GM21390 (cell line): ENCODE data around the gene TROAP.
A peak's percentile ranks its signal among the peaks of the same experiment; 100 is the strongest.
"Not testable (repeated sequence)": the region's sequence is repeated elsewhere in the genome, so short reads cannot be mapped to it uniquely, and the experiment has no call there.

Experiments used
- ATAC-seq: cut with Tn5 transposase; IDR thresholded peaks from one replicate; pipeline ENCODE4 v1.9.1; 2021; ENCODE audit not compliant: unreplicated experiment

The TROAP gene, protein sequence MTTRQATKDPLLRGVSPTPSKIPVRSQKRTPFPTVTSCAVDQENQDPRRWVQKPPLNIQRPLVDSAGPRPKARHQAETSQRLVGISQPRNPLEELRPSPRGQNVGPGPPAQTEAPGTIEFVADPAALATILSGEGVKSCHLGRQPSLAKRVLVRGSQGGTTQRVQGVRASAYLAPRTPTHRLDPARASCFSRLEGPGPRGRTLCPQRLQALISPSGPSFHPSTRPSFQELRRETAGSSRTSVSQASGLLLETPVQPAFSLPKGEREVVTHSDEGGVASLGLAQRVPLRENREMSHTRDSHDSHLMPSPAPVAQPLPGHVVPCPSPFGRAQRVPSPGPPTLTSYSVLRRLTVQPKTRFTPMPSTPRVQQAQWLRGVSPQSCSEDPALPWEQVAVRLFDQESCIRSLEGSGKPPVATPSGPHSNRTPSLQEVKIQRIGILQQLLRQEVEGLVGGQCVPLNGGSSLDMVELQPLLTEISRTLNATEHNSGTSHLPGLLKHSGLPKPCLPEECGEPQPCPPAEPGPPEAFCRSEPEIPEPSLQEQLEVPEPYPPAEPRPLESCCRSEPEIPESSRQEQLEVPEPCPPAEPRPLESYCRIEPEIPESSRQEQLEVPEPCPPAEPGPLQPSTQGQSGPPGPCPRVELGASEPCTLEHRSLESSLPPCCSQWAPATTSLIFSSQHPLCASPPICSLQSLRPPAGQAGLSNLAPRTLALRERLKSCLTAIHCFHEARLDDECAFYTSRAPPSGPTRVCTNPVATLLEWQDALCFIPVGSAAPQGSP

DNA sequence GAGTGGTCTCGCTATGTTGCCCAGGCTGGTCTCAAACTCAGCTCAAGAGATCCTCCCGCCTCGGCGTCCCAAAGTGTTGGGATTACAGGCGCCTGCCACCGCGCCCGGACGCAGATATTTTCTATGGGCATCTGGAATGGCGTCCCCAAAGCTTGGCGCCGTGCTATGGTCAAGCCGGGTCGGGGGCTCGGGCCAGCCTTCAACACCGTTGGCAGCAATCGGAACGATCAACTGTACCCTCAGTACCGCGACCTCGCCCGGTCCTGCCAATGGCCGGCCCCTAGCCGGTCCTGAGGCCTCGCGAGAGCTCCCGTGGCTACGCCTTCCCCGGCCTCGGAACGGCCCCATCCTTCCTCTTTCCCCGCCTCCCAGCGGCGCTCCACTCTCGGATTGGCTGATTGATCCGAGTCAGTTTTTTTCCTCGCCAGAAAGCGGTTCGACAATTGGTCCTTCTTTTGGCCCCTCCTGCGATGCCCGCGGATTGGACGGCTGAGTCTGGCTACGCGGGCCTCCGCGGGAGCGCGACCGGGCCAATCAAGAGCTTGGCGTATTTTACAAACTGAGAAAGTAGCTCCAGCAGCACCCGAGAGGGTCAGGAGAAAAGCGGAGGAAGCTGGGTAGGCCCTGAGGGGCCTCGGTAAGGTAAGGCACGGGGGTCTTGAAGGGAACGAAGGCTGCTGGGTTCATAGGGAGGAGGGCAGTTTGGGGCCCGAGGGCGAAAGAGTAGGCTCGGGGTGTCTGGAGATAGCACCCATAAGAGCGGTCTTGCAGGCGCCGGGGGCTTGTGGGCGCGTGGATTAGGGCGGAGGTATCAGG is at the start of gene TROAP:
Gene TROAP (plus strand): TSS at position 548 of the 816 bp plus-strand sequence. CDS start 354 bp downstream, outside the sequence.
- ATAC-seq, result peak; percentile 98

DNA sequence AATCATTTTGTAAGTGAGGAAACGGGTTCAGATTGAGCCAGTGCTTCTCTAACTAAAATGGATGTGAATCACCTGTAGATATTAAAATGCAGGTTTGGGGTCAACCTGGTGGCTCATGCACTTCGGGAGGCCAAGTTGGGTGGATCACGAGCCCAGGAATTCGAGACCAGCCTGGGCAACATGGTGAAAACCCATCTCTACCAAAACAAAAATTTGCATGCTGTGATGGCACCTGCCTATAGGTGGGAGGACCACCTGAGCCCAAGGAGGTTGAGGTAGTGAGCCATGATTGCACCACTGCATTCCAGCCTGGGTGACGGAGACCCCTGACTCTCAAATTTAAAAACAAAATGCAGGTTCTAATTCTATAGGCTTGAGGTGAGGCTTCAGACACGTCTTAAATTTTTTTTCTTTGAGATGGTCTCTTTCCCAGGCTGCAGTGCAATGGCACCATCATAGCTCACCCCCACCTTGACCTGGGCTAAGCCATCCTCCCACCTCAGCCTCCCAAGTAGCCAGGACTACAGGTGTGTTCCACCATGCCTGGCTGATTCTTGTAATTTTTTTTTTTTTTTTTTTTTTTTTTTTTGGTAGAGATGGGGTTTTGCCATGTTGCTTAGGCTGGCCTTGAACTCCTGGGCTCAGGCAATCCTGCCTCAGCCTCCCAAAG is 49.2 kb upstream of the TROAP start:
- ATAC-seq, result no peak

DNA sequence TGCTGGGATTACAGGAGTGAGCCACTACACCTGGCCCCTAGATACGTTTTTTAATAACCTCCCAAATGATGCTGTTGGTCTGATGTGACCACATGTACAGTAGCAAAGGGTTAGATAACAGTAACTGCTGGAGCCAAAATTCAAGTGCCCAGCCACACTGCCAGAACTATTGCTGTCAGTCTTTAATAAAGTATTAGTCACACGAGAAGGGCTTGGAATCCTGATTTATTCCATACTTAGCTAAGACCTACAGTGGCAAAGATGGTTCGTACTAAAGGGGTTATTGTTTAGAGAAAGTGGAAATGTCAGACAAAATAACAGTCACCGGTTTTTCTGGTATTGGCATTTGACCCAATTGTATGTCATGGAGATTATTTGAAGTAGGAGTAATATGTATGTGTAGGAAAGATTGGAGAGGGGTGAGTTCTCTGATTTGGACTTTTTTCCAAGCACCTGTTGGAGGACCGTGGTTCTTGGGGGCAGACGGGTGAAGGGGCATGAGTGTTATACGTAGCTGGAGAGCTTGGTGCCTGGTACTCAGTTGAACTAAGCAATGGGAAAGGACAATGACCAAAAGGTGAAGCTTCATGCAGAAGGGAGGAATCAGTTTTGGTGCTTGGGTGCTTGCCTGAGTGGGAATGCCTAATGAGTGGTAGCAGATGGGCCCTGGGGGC is 48.5 kb upstream of the TROAP start:
- no peak for ATAC-seq

DNA sequence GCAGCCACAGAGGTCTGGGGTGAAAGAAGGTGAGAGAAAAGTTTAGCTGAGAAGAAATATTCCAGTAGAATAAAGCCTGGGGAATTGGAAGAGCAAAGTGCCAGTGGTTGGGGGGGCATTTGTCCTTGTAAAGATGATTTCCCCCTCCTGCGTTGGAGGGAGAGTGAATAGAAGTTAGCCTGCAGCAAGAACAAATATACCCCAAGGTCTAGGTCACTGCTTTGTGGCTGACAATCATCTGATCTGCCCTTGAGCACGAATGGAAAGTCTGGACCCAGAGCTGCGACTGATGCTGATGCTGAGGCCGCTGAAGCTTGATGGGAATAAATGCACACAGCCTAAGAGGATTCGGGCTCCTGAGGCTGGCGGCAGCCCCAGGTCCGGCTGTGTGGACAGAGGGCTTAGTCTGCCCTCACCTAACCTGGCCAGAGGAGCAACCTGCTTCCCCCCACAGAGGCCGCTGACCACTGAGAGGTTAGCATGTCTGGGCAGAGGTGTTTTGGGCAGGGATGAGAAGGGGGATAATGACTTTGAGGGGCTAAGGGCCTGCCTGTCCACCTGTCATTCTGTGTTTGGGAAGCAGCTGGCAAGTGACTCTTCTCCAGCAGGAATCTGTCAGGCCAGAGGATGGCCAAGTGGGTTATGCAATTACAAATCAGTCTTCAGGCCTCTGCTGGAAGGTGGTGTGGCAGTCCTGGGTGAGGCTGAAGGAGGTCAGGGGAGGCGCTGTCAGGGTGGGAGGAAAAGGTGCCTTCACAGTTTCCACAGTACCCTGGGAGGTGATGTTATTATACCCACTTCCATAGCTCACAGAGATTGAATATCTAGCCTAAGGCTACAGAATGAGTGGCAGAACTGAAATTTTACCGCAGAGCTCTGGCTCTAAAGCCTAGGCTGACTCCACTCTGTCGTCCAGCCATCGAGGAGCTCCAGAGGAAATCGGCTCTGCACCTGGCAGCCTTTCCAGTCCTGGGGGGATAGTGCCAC is 46.5 kb upstream of the TROAP start:
- ATAC-seq, result no peak

DNA sequence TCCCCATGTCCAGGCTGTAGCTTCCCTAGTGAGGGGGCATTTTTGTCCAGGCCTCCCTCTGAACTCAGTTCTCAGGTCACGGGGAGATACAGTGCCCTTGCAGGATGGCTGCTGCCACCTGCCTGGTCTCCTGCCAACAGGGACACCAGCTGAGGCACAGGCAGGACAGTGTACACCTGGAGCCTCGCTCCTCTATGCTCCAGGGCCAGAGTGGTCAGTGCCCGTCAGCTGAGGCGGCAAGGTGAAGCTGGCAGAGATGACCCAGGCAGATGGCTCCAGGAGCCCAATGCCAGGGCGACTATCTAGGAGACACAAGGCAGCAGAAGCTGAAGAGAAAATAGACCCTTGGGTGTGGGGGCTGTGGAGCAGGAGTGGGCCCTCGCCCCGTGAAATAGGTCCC is 45.6 kb upstream of the TROAP start:
- ATAC-seq, result no peak

DNA sequence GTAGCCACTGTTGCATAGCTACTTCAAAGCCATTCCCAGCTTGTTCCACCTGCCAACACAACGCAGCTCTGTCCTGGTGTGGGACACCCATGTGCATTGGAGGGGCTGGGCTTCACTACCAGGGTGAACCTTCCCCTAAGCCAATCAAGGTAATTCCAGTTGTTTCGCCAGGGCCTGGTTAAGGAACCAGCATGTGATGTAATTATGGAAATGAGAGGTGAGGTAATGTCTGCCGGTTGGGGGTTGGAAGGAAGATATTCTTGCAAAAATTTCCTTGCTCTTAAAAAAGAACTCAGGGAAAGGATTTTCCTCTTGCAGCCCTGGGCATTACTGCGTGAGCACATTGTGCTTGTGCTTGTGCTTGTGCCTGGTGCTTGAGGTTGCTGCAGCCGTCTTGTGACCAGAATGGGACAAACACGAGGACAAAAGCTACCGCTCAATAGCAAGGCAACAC is 43.3 kb upstream of the TROAP start:
- ATAC-seq, result no peak

DNA sequence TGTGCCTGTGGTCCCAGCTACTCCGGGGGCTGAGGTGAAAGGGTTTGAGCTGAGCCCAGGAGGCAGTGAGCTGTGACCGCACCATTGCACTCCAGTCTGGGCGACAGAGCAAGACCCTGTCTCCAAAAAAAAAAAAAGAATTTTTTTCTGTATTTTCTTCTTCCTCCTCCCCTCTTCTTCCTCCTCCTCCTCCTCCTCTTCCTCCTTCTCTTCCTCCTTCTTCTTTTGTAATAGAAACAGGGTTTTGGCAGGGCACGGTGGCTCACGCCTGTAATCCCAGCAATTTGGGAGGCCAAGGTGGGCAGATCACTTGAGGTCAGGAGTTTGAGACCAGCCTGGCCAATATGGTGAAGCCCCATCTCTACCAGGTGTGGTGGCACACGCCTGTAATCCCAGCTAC is 42.5 kb upstream of the TROAP start:
- ATAC-seq, result not testable (repeated sequence)

DNA sequence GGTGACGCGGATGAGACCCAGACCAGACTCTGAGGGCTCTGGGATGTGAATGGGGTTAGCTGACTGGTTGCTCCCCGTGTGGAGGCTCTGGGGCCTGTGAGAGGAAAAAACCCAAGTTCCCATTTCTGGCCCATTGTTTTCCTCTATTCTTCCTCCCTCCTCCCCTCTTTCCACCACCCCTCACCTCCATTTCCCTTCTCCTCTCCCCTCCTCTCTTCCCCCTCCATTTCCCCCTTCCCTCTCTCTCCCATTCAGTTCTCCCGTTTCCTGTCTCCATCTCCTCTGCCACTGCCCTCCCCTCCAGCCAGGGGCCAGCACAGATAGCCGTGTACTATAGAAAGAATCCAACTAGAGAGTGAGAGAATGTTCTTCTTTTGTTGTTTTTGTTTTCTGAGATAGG is 40.8 kb upstream of the TROAP start:
- ATAC-seq, result no peak

DNA sequence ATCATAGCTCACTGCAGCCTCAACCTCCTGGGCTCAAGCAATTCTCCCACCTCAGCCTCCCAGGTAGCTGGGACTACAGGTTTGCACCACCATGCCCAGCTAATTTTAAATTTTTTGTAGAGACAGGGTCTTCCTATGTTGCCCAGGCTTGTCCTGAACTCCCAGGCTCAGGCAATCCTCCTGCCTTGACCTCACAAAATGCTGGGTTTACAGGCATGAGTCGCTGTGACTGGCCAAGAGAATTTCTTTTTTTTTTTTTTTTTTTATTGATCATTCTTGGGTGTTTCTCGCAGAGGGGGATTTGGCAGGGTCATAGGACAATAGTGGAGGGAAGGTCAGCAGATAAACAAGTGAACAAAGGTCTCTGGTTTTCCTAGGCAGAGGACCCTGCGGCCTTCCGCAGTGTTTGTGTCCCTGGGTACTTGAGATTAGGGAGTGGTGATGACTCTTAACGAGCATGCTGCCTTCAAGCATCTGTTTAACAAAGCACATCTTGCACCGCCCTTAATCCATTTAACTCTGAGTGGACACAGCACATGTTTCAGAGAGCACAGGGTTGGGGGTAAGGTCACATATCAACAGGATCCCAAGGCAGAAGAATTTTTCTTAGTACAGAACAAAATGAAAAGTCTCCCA is 40.2 kb upstream of the TROAP start:
- ATAC-seq, result not testable (repeated sequence)

DNA sequence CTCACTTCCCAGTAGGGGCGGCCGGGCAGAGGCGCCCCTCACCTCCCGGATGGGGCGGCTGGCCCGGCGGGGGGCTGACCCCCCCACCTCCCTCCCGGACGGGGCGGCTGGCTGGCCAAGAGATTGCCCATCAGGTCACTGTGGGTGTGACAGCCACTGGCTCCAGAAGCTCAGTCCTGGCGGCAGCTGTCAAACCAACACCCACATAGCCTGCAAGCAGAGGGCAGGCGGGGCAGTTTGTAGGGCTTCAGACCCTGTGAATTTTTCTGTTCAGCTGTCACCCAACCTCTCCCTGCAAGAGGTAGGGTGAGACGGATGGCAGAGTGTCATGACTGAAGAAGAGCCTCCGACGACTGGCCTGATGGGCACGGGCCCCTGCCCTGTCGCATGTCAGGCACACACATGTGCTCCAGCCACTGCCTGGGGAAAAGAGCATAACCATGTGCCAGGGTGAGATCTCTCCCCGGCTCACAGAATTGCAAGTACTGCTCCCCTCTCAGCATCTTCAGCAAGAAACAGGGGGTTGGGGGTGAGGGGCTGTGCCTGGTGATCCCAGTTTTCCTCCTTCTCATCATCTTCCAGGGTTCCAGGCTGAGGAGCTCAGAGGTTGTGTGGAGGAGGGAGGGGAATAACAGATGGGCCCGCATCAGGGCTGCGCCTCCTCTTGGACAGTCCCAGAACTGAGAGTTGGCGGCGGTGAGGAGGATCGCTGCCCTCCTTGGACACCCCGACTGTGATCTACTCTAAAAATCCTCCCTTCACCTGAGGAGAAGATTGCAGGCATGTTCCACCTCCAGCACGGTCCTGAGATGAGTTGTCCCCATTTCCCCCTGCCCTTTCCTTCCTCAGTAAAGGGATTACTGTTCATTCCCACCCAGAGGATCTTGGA is 39.3 kb upstream of the TROAP start:
- no peak for ATAC-seq

DNA sequence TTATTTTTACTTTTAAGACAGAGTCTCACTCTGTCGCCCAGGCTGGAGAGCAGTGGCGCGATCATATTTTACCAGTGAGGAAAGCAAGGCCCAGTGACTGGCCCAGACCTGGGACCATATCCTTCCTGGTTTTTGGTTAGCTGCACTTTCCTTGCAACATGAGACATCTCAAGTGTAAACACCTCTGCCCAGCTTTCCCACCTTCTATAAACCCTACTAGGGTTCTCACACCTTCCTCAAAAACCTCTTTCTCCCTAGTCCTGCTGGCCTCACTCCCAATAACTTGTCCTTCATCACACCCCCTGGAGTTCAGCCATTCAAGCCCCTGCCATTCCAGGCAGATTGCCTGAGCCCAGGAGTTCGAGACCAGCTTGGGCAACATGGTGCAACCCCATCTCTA is 38.4 kb upstream of the TROAP start:
- ATAC-seq, result no peak

DNA sequence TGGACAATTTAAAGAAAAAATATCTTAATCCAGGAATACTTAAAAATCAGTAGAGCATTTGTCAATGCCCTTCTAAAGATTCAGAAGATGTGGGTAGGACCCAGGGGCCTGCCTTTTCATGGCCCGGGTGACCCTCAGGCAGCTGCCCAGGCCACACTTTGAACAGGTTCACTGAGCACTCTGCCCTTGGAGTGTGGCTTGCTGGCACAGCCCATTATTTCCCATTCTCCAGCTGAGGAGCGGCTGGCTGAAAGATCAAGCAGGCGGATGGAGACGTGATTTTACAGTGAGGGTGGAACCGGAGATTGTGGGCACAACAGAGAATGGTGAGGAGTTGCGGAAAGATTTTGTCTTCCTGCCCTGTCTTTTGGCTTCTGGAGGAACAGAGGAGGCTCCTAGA is 35.2 kb upstream of the TROAP start:
- no peak for ATAC-seq

DNA sequence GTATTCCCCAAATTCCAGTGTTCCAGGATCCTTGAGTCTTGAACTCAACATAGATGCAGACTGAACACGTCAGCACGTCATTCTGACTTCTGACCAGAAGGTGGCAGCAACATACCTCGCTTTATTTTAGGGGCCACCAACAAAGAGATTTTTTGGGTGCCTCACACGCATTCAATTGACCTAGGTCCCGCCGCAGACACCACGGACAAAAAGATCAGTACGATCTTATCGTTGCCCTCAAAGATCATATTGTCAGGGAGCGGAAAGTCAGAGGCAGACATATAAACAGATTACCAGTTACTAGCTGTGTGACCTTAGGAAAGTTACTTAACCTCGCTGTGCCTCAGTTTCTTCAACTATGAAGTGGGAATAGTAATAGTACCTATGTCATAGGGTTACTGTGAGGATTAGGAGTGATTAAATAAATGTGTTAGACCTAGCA is 34.6 kb upstream of the TROAP start:
- ATAC-seq, result no peak

DNA sequence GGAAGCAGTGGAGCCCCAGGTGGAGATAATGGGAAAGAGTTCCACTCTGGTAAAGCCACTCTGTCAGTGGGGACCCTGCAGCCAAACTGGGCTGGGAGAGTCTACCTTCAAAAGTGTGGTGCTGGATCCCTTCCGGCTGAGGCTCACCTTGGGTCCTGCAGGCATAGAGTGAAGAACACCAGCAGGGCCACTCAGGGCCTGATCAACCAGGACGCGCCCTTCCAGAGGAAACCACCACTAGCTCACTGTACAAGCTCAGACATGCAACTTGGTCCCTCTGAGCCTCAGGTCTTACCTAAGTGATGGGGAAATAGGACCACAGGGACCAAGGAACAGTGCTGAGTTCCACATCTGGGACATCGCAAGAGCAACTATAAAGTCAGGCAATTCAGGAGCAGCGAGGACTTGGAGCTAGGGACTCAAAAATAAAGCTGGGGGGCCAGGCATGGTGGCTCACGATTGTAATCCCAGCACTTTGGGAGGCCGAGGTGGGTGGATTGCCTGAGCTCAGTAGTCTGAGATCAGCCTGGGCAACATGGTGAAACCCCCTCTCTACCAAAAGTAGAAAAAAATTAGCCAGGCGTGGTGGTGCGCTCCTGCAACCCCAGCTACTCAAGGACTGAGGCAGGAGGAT is 34.0 kb upstream of the TROAP start:
- no peak for ATAC-seq

DNA sequence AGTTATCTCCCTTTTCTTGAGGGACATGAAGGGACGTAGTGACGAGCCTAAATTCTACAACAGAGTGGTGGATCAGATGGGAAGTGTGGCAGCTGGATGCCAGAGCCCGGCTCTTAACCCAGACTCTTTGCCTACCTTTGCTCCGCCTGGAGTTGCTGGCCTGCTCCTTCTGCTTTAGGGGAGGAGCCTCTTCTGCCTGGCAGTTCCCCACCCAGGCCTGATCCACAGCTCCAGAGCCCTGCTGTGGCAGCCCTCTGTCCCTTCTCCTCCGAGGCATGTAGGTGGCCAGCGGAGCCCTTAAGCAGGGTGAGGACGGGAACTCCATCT is 30.4 kb upstream of the TROAP start:
- ATAC-seq, result no peak

DNA sequence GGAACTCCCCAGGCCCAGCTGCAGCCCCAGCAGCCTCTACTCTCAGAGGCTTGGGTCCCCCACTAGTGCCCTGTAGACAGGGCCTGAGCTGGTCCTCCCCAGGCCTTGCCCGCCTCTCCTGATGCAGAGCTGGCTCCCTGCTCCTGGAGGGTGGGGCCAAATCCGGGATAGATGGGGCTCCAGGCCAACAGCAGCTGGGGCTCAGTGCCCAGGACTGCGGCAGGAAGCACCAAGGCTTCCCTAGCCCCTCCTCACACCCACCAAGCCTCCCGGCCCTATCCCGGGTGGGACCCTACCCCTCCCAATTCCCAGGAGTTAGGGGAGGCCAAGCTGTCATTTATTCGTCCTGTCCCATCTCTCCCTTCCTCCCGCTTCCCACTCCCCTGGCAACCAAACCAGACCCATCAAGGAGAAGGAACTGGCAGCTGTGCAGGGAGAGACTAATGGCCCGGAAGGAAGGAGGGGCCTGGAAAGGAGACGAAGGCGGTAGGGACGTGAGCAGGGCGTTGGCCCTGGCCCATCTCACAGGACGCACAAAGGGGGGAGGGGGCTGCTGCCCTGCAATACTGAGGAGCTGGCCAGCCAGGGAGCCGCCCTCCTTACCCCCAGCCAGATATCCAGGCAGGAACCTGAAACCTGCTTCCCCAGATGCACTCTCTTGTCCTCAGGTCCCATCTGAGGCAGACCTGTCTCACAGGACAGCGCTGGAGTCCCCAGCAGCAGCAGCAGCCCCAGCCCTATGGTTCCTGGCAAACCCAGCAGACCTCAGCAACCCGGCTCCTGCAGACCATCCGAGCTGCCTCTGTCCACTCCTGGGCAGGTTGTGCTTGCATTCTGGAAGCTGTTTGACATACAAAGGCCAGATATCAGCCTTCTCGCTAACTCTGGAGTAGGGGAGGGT is 29.7 kb upstream of the TROAP start:
- ATAC-seq, result no peak
